DND-41 (cell line): Measurements from ENCODE around the gene KLHL2.

Source experiments
- ATAC-seq: fragments of 200-7000 bp; cut with Tn5 transposase; 3 replicates; pipeline ENCODE4 v1.9.1; 2021; ENCODE audit warnings: low read depth; ENCODE audit not compliant: insufficient read depth
- DNase-seq: peaks from one replicate; pipeline ENCODE4 v3.0.0-alpha.2; 2020
- H2AFZ ChIP-seq: 2 replicates; pipeline ENCODE4 v1.6.0; 2012; ENCODE audit warnings: low read depth, low read length
- H3K27ac ChIP-seq: 2 replicates; pipeline ENCODE4 v1.5.1; 2012; ENCODE audit warnings: low read length, inconsistent platforms
- H3K27me3 ChIP-seq: fragments of 200-600 bp; sonication (generic); 2 replicates; pipeline ENCODE4 v1.6.0; 2012; ENCODE audit warnings: low read length, mild to moderate bottlenecking, inconsistent platforms; ENCODE audit not compliant: insufficient read depth, poor library complexity
- H3K36me3 ChIP-seq: 2 replicates; pipeline ENCODE4 v1.5.1; 2012; ENCODE audit warnings: low read length, inconsistent platforms; ENCODE audit not compliant: insufficient read depth
- H3K4me1 ChIP-seq: 2 replicates; pipeline ENCODE4 v1.5.1; 2012; ENCODE audit warnings: mild to moderate bottlenecking, low read length; ENCODE audit not compliant: insufficient read depth
- H3K4me2 ChIP-seq: 2 replicates; pipeline ENCODE4 v1.6.0; 2012; ENCODE audit warnings: mild to moderate bottlenecking, moderate library complexity, low read length, inconsistent platforms; ENCODE audit not compliant: insufficient read depth
- H3K4me3 ChIP-seq, 2 experiments: fragments of 200-600 bp in 1 of 2; shearing (Covaris generic) in 1 of 2; 2 replicates each; pipeline ENCODE4 v1.5.1; 2012 to 2016; ENCODE audit warnings: inconsistent platforms in 2 of 2, low read length in 2 of 2, mild to moderate bottlenecking in 2 of 2, low read depth in 1 of 2, moderate library complexity in 1 of 2
- H3K79me2 ChIP-seq: 2 replicates; pipeline ENCODE4 v1.6.0; 2012; ENCODE audit warnings: low read length, inconsistent platforms; ENCODE audit not compliant: insufficient read depth
- H3K9ac ChIP-seq: 2 replicates; pipeline ENCODE4 v1.6.0; 2012; ENCODE audit warnings: low read depth, mild to moderate bottlenecking, inconsistent platforms, low read length, moderate library complexity
- H3K9me3 ChIP-seq: 2 replicates; pipeline ENCODE4 v1.5.1; 2012; ENCODE audit warnings: low read length, moderate library complexity, mild to moderate bottlenecking, inconsistent platforms; ENCODE audit not compliant: insufficient read depth, severe bottlenecking
- H4K20me1 ChIP-seq: 2 replicates; pipeline ENCODE4 v1.6.0; 2012; ENCODE audit warnings: low read length; ENCODE audit not compliant: insufficient read depth
- EZH2 ChIP-seq: IDR thresholded peaks from 3 replicates; pipeline ENCODE4 v1.6.1; 2012; ENCODE audit warnings: borderline replicate concordance, low read depth, mild to moderate bottlenecking, moderate library complexity, low read length, inconsistent platforms; ENCODE audit not compliant: severe bottlenecking
- TF ChIP-seq, protein P1 (sequence below): IDR thresholded peaks from 2 replicates; pipeline ENCODE4 v1.5.1; 2012; ENCODE audit warnings: borderline replicate concordance, low read length, moderate library complexity, mild to moderate bottlenecking; ENCODE audit not compliant: poor library complexity, severe bottlenecking; ENCODE audit errors: extremely low read depth

KLHL2 gene

DNA sequence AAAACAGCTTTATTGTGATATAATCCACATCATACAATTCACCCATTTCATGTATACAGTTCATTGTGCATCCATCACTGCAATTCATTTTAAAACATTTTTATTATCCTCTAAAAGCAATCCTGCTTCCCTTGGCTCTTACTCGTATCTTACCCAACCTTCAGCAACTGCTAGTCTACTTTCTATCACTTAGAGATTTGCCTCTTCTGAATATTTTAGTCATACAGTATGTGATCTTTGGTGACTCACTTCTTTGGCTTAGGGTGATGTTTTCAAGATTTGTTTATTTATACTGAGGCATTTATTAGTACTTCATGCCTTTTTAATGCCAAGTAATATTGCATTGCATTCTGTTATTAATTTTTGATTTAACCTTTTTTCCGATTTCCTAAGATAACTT is 105.1 kb downstream of the KLHL2 start:
- no peak overlapping the region for H3K4me3 ChIP-seq
- H3K9ac ChIP-seq = no peak overlapping the region
- H3K4me2 ChIP-seq = no peak overlapping the region
- TF ChIP-seq, protein P1, sequence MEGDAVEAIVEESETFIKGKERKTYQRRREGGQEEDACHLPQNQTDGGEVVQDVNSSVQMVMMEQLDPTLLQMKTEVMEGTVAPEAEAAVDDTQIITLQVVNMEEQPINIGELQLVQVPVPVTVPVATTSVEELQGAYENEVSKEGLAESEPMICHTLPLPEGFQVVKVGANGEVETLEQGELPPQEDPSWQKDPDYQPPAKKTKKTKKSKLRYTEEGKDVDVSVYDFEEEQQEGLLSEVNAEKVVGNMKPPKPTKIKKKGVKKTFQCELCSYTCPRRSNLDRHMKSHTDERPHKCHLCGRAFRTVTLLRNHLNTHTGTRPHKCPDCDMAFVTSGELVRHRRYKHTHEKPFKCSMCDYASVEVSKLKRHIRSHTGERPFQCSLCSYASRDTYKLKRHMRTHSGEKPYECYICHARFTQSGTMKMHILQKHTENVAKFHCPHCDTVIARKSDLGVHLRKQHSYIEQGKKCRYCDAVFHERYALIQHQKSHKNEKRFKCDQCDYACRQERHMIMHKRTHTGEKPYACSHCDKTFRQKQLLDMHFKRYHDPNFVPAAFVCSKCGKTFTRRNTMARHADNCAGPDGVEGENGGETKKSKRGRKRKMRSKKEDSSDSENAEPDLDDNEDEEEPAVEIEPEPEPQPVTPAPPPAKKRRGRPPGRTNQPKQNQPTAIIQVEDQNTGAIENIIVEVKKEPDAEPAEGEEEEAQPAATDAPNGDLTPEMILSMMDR = no peak
- TF ChIP-seq EZH2 = no peak
- H3K36me3 ChIP-seq = peaks cover 16% of the 10 kb centered on the region; the same call in 1 of the 2 replicates
- H3K79me2 ChIP-seq = no peaks in the 10 kb centered on the region
- no peaks in the 10 kb centered on the region for H3K4me1 ChIP-seq
- H3K9me3 ChIP-seq = no peaks in the 10 kb centered on the region
- H4K20me1 ChIP-seq = no peaks in the 10 kb centered on the region
- DNase-seq = no peak
- no peak overlapping the region for H3K27ac ChIP-seq
- no peaks in the 10 kb centered on the region for H3K27me3 ChIP-seq
- H2AFZ ChIP-seq = no peak overlapping the region
- ATAC-seq = no peak

DNA sequence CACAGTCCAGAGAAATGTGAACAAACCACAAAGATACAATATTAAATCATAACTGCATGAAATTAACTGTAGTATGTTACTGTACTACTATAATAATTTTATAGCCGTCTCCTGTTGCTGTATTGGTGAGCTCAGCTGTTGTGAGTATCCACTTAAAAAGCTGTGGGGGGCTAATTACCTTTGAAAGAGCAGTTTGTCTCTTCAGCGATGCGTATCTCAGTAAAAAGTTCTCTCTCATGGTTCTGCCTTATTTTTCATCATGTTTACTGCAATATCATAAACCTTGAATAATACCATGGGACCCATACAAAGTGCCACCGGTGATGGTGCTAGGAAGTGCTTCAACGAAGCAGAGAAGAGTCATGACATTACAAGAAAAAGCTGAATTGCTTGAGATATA is 111.7 kb downstream of the KLHL2 start:
- H3K4me1 ChIP-seq = no peaks in the 10 kb centered on the region
- no peaks in the 10 kb centered on the region for H3K27me3 ChIP-seq
- ATAC-seq (no peak), DNase-seq (no peak)
- TF ChIP-seq EZH2 = no peak
- TF ChIP-seq, protein P1 = no peak
- no peak overlapping the region for H3K9ac ChIP-seq
- peaks cover 8% of the 10 kb centered on the region; the same call in 1 of the 2 replicates for H3K36me3 ChIP-seq
- H3K27ac ChIP-seq = no peak overlapping the region
- no peaks in the 10 kb centered on the region for H3K9me3 ChIP-seq
- no peak overlapping the region for H2AFZ ChIP-seq
- no peaks in the 10 kb centered on the region for H4K20me1 ChIP-seq
- H3K79me2 ChIP-seq = no peaks in the 10 kb centered on the region
- no peak overlapping the region for H3K4me2 ChIP-seq
- no peak overlapping the region for H3K4me3 ChIP-seq

DNA sequence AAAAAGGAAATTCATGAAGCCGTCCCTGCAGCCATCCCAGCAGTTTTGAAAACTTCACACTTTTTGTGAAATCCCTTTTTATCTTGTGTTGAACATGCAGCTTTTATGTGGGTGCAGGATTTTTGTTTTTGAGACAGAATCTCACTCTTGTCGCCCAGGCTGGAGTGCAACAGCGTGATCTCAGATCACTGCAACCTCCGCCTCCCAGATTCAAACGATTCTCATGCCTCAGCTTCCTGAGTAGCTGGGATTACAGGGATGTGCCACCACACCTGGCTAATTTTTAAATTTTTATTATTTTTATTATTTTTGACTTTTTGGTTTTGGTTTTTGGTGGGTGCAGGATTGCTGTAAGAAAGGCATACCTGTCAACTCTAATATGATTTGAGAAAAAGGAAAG is 112.1 kb downstream of the KLHL2 start:
- Histone ChIP-seq H3K4me2 (no peak overlapping the region), H3K79me2 (no peaks in the 10 kb centered on the region), H3K27me3 (no peaks in the 10 kb centered on the region), H3K9me3 (no peaks in the 10 kb centered on the region), H3K4me3 (no peak overlapping the region), H4K20me1 (no peaks in the 10 kb centered on the region), H3K9ac (no peak overlapping the region), H3K4me1 (no peaks in the 10 kb centered on the region), H3K36me3 (peaks cover 5% of the 10 kb centered on the region; the same call in 1 of the 2 replicates), H3K27ac (no peak overlapping the region), H2AFZ (no peak overlapping the region)
- TF ChIP-seq EZH2 = no peak
- TF ChIP-seq, protein P1 = no peak
- DNase-seq = no peak
- ATAC-seq = no peak
